Measurements from ENCODE around the gene SYNJ2. TPM values are rescaled to one million over a fixed set of nuclear protein-coding genes. Genes with fewer than 3 reads are reported as not detected.

SYNJ2 gene
- total and polyA plus RNA-seq, 2 experiments from 2014 or later: 2.8 to 5.6 TPM

GRCh38 chr6:158026901-158027589 is 45.4 kb downstream of the SYNJ2 start:
- Histone ChIP-seq H3K27ac (ENCODE audit: low read depth) (no peak overlapping the region), H3K9me2 (ENCODE audit: insufficient read depth) (no peaks in the 10 kb centered on the region), H3K79me2 (replicated peaks; ENCODE audit: insufficient read depth) (no peaks in the 10 kb centered on the region), H3K4me1 (ENCODE audit: insufficient read depth) (no peaks in the 10 kb centered on the region; the same call in 1 of the 2 replicates), H3K4me3 (no peak overlapping the region), H3K27me3 (ENCODE audit: insufficient read depth) (no peaks in the 10 kb centered on the region), H4K20me1 (replicated peaks; ENCODE audit: insufficient read depth) (no peaks in the 10 kb centered on the region), H3K36me3 (ENCODE audit: insufficient read depth) (no peaks in the 10 kb centered on the region), H3F3A (replicated peaks; ENCODE audit: low read depth) (no peaks in the 10 kb centered on the region), H2AFZ (no peak overlapping the region), H3K4me2 (no peak overlapping the region)
- Mint-ChIP-seq H3K27me3 (ENCODE audit: insufficient read depth, low read depth, poor library complexity) (peaks cover 23% of the 10 kb centered on the region), H3K4me1 (peaks cover 33% of the 10 kb centered on the region), H3K36me3 (ENCODE audit: low read depth) (peaks cover 5% of the 10 kb centered on the region; the same call in 2 of the 3 replicates), H3K27ac (peak overlapping the region; percentile 83; the same call in 1 of the 2 replicates), H3K4me3 (no peak overlapping the region), H3K9me3 (no peaks in the 10 kb centered on the region)
- TF ChIP-seq REST (IDR thresholded peaks at IDR 0.05; ENCODE audit: unreplicated experiment) (no peak), JUNB (IDR thresholded peaks at IDR 0.05; ENCODE audit: unreplicated experiment) (no peak), EZH2 (IDR thresholded peaks at IDR 0.05; ENCODE audit: low read depth, unreplicated experiment) (no peak), CREB1 (CRISPR knock-in tag; IDR thresholded peaks at IDR 0.05; ENCODE audit: low read depth) (no peak), STAT1 (IDR thresholded peaks at IDR 0.05; ENCODE audit: unreplicated experiment) (no peak), NANOG (IDR thresholded peaks at IDR 0.05; ENCODE audit: borderline replicate concordance) (no peak)
- ATAC-seq (no peak; the same call in 2 of the 3 replicates), DNase-seq (ENCODE audit: low spot score) (no peak)

DNA sequence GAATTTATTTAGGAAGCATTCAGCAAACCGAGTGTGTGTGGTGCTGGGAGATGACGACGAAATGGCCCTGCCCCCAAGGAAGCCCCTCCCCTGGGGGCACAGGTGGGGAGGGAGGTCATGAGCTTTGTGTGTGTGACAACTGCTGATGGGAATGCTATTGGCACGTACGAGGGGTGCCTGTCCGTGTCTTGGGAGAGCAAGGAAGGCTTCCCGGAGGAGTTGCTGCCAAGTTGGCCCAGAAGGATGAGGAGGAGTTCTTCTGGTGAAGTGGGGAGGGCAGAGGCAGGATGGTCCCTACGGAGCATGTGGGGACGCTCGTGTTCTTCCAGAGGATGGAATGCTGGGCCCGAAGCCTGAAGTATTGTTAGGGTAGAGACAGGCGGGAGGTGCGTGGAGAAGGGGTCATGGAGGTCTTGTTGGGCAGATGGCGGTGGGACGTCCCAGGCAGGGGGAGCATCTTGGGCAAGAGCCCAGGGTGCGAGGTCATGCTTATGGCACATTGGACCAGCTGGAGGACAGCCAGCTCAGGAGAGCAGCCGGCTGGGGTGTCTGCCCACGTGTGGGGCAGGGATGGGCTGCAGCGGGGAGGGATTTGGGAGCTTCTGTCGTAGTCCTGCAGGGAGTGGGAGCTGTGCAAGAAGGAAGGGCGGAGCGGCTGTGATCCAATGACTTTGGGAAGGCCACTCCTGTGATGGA is 46.1 kb downstream of the SYNJ2 start:
- Histone ChIP-seq H3K4me3 (no peak overlapping the region), H2AFZ (no peak overlapping the region), H3K4me2 (no peak overlapping the region), H3K79me2 (replicated peaks; ENCODE audit: insufficient read depth) (no peaks in the 10 kb centered on the region), H3K27me3 (ENCODE audit: insufficient read depth) (no peaks in the 10 kb centered on the region), H4K20me1 (replicated peaks; ENCODE audit: insufficient read depth) (no peaks in the 10 kb centered on the region), H3K4me1 (ENCODE audit: insufficient read depth) (no peaks in the 10 kb centered on the region; the same call in 1 of the 2 replicates), H3F3A (replicated peaks; ENCODE audit: low read depth) (no peaks in the 10 kb centered on the region), H3K9me2 (ENCODE audit: insufficient read depth) (no peaks in the 10 kb centered on the region), H3K36me3 (ENCODE audit: insufficient read depth) (no peaks in the 10 kb centered on the region), H3K27ac (ENCODE audit: low read depth) (no peak overlapping the region)
- H3K4me1 Mint-ChIP-seq: peaks cover 33% of the 10 kb centered on the region
- ATAC-seq (no peak), DNase-seq (ENCODE audit: low spot score) (no peak)
- peak overlapping the region; percentile 80 for H3K27ac Mint-ChIP-seq
- H3K4me3 Mint-ChIP-seq: no peak overlapping the region
- peaks cover 5% of the 10 kb centered on the region; the same call in 2 of the 3 replicates for H3K36me3 Mint-ChIP-seq (ENCODE audit: low read depth)
- H3K9me3 Mint-ChIP-seq: no peaks in the 10 kb centered on the region
- H3K27me3 Mint-ChIP-seq (ENCODE audit: insufficient read depth, low read depth, poor library complexity): peaks cover 23% of the 10 kb centered on the region
- TF ChIP-seq EZH2 (IDR thresholded peaks at IDR 0.05; ENCODE audit: low read depth, unreplicated experiment): no peak
- TF ChIP-seq POLR2AphosphoS5 (IDR thresholded peaks at IDR 0.05; ENCODE audit: low read depth): no peak
- no peak for TF ChIP-seq EZH2phosphoT487 (IDR thresholded peaks at IDR 0.05; ENCODE audit: unreplicated experiment)
- TF ChIP-seq ZNF114 (CRISPR knock-in tag; IDR thresholded peaks at IDR 0.05): no peak
- TF ChIP-seq NANOG (IDR thresholded peaks at IDR 0.05; ENCODE audit: borderline replicate concordance): no peak
- TF ChIP-seq, protein P1, sequence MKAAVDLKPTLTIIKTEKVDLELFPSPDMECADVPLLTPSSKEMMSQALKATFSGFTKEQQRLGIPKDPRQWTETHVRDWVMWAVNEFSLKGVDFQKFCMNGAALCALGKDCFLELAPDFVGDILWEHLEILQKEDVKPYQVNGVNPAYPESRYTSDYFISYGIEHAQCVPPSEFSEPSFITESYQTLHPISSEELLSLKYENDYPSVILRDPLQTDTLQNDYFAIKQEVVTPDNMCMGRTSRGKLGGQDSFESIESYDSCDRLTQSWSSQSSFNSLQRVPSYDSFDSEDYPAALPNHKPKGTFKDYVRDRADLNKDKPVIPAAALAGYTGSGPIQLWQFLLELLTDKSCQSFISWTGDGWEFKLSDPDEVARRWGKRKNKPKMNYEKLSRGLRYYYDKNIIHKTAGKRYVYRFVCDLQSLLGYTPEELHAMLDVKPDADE (IDR thresholded peaks at IDR 0.05): no peak
- TF ChIP-seq CTCF (conservative IDR thresholded peaks at IDR 0.05; ENCODE audit: low read depth in 2 of 2): no peak
- TF ChIP-seq CREB1 (CRISPR knock-in tag; IDR thresholded peaks at IDR 0.05; ENCODE audit: low read depth): no peak
- TF ChIP-seq JUNB (IDR thresholded peaks at IDR 0.05; ENCODE audit: unreplicated experiment): no peak

All from GM23338 (cell line).